Uterus (tissue), 2 donors: ENCODE measurements around the gene VPS4A.

Source experiments
- CTCF ChIP-seq, 4 experiments: fragments of 200-600 bp in 2 of 4; fragments of 450-650 bp in 2 of 4; sonication (generic) in 2 of 4; IDR thresholded peaks; one replicate each; pipeline ENCODE4 v1.5.1; 2016 to 2019; ENCODE audit warnings: antibody characterized with exemption in 4 of 4, mild to moderate bottlenecking in 2 of 4, moderate library complexity in 1 of 4
- POLR2A ChIP-seq, 2 donors: fragments of 450-650 bp; IDR thresholded peaks; one replicate each; pipeline ENCODE4 v1.6.1; 2016; ENCODE audit warnings: antibody characterized with exemption in 2 of 2, mild to moderate bottlenecking in 1 of 2, moderate library complexity in 1 of 2

- TF ChIP-seq CTCF (IDR thresholded peaks at IDR 0.05) = no peak
- no peak for TF ChIP-seq POLR2A (IDR thresholded peaks at IDR 0.05)
Observed at GRCh38 chr16:69267633-69268032, 43.5 kb upstream of the VPS4A start.
